Measurements from ENCODE around the gene ITPRID1.

- no peak for TF ChIP-seq CTCF (IDR thresholded peaks at IDR 0.05)
- TF ChIP-seq POLR2AphosphoS5 (IDR thresholded peaks at IDR 0.05; ENCODE audit: insufficient read depth in 1 of 2, low read depth in 1 of 2): no peak
Observed at GRCh38 chr7:31487476-31487875, 26.4 kb upstream of the ITPRID1 start.

Data from vagina (tissue), 2 donors.